MG63 (cell line): ENCODE measurements around the gene PRDM8. TPM values are rescaled to one million over a fixed set of nuclear protein-coding genes. Genes with fewer than 3 reads are reported as not detected.
"Not testable (repeated sequence)": the region's sequence is repeated elsewhere in the genome, so short reads cannot be mapped to it uniquely, and the experiment has no call there.

ENCODE experiments used
- DNase-seq: peaks from one replicate; pipeline ENCODE4 v3.0.0-alpha.2; 2020
- H3K27me3 ChIP-seq: fragments of 250-450 bp; sonication (Bioruptor Pico); 2 replicates; pipeline ENCODE4 v1.5.1; 2020; ENCODE audit warnings: mild to moderate bottlenecking, moderate library complexity
- H3K36me3 ChIP-seq: fragments of 250-450 bp; sonication (Bioruptor Pico); 2 replicates; pipeline ENCODE4 v1.5.1; 2020; ENCODE audit warnings: mild to moderate bottlenecking, moderate library complexity
- H3K4me3 ChIP-seq: fragments of 250-450 bp; sonication (Bioruptor Pico); 2 replicates; pipeline ENCODE4 v1.5.1; 2020; ENCODE audit warnings: mild to moderate bottlenecking, moderate library complexity
- H3K9me3 ChIP-seq: fragments of 250-450 bp; sonication (Bioruptor Pico); 2 replicates; pipeline ENCODE4 v1.5.1; 2020; ENCODE audit warnings: mild to moderate bottlenecking, moderate library complexity
- total RNA-seq: library from RNA; depleted of rRNA; stranded (reverse); fragments of >200 nt; shearing (Covaris generic); gene quantifications from 2 replicates; pipeline ENCODE4 v1.2.3, GENCODE V29; 2014; ENCODE audit warnings: low replicate concordance; rRNA removed

Gene PRDM8
- total RNA-seq = 0.49 and 3.6 TPM in 2 replicates

GRCh38 chr4:80196922-80197573 lies at the start of gene PRDM8:
PRDM8 (plus strand) TSS chr4:80197503; CDS start chr4:80200081, 2,578 bp downstream.
- DNase-seq = peak; percentile 54
- Histone ChIP-seq H3K9me3 (no peaks in the 10 kb centered on the region), H3K4me3 (peak within 1 kb of the TSS; percentile 52), H3K36me3 (no peaks in the 10 kb centered on the region), H3K27me3 (no peaks in the 10 kb centered on the region)

DNA sequence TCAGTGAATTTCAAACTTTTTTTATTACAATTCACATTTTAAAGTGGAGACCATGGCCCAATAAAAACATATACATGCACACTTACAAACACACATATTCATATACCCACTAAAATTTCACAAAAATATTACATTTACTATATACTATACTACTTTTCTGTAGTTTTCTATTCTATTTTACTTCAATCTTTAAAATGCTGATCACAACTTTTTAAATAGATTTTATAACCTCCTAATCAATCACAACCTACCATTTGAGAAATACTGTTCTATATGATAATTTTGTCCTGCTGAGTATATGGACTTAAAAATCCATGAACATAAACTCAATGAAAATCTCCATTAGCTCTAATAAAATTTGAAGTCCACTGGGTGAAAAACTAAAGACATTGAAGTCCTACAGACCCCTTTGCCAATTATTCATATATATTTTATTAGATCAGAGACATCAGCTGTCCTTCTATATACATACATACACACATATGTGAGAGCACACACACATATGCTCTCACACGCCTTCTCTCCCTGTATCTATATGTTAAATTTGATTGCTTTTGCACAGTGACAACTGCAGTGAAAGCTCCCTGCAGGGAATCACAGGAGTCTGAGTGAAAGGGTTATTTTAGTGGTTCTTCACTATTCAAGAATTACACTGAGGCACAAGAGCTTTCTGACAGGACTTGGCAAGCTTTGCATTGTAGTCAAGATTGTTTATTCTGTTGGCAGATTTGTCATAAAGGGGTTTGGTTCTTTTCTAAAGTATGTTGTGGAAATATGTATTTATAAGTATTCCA lies 46.7 kb upstream of the PRDM8 start:
- H3K27me3 ChIP-seq = no peaks in the 10 kb centered on the region
- H3K4me3 ChIP-seq = no peak overlapping the region
- H3K9me3 ChIP-seq = no peaks in the 10 kb centered on the region
- H3K36me3 ChIP-seq = no peaks in the 10 kb centered on the region
- no peak for DNase-seq

DNA sequence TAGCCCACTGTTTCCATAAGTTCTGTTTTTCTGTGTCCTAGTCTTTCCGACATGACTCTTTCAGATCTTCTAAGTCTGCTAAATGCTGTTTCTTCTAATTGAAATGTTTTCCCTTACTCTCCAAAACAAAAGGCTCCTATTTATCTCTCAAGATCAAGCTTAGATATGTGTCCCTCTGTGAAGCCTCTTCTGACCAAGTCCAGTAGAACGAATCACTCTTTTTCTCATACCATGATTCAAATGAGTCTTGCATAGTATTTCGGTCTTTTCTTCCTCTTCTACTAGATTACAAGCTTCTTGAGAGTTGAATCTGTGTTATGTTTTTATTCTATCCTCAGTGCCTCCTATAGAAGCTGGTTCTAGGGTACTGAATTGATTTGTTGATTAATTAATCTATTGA lies 45.3 kb upstream of the PRDM8 start:
- H3K36me3 ChIP-seq = no peaks in the 10 kb centered on the region
- no peak for DNase-seq
- H3K9me3 ChIP-seq = no peaks in the 10 kb centered on the region
- H3K4me3 ChIP-seq = no peak overlapping the region
- H3K27me3 ChIP-seq = no peaks in the 10 kb centered on the region

DNA sequence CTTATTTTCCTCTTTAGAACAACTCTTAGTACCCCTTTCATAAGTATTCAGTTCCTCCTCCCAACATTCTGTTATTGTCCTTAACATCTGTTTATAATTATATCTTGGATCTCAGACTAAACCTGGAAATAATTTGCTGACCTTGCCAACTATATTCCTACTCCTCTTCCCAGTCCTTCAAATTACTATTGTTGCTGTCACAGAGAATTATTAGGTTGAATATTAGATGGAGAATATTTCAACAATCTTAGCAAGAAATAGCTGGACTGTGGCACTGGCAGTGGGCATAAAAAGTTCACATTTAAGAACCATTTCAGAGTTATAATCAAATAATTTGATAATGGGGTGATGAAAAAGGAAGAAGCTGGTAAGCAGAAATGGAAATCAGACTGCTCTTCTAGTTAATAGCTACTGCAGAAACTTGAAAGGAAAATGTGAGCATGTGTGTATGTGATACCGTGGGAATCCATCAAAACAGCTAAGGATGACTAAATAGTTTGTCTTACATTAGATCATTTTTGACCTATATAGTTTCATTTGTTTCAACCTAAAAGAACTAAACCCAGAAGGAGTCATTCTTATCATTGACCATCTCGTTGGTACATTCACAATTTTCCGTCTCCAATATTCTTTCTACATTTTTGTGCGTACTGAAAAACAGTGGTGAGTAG lies 43.3 kb upstream of the PRDM8 start:
- Histone ChIP-seq H3K27me3 (no peaks in the 10 kb centered on the region), H3K36me3 (no peaks in the 10 kb centered on the region), H3K9me3 (no peaks in the 10 kb centered on the region), H3K4me3 (no peak overlapping the region)
- DNase-seq = no peak

GRCh38 chr4:80154545-80154933 lies 42.8 kb upstream of the PRDM8 start:
- no peak overlapping the region for H3K4me3 ChIP-seq
- H3K27me3 ChIP-seq = no peaks in the 10 kb centered on the region
- H3K9me3 ChIP-seq = no peaks in the 10 kb centered on the region
- H3K36me3 ChIP-seq = no peaks in the 10 kb centered on the region
- DNase-seq = no peak

DNA sequence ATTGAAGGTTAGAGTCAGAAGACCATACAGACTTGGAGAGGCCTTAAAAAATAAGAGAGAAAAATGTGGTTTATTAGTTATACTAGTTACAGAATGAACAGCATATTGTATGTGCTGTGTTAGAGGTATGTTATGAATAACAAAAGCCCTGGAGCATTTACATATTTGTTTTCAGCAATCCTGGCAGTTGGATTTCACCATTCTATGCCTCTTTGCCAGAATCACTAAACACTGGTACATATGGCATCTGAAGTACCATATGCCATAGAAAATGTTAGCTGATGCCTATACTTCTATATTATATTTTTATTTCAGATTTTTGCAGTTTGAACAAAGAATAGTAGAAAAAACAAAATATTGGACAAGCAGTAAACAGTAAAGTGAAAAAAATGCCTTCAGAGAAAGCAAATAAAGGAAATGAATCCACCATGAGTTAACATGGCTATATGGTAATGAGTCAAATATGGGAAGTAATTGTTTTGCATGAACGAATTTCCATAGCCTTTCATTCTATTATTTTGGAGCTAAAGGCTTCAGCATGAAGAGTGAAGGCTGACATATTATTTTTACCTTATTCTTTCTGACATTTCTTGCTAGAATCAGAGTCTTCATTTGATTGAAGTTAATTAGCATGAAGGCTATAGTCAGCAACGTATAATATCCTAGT lies 41.9 kb upstream of the PRDM8 start:
- Histone ChIP-seq H3K4me3 (no peak overlapping the region), H3K9me3 (no peaks in the 10 kb centered on the region), H3K27me3 (no peaks in the 10 kb centered on the region), H3K36me3 (no peaks in the 10 kb centered on the region)
- no peak for DNase-seq

- Histone ChIP-seq H3K9me3 (no peaks in the 10 kb centered on the region), H3K36me3 (no peaks in the 10 kb centered on the region), H3K4me3 (no peak overlapping the region), H3K27me3 (no peaks in the 10 kb centered on the region)
- no peak for DNase-seq
These were observed 40.9 kb upstream of the PRDM8 start for GRCh38 chr4:80156410-80156809.

GRCh38 chr4:80161413-80162058 lies 35.8 kb upstream of the PRDM8 start:
- no peak for DNase-seq
- H3K36me3 ChIP-seq = no peaks in the 10 kb centered on the region
- no peak overlapping the region for H3K4me3 ChIP-seq
- no peaks in the 10 kb centered on the region for H3K27me3 ChIP-seq
- H3K9me3 ChIP-seq = no peaks in the 10 kb centered on the region

GRCh38 chr4:80162418-80162817 lies 34.9 kb upstream of the PRDM8 start:
- Histone ChIP-seq H3K4me3 (no peak overlapping the region), H3K27me3 (no peaks in the 10 kb centered on the region), H3K9me3 (no peaks in the 10 kb centered on the region), H3K36me3 (no peaks in the 10 kb centered on the region)
- DNase-seq = no peak

DNA sequence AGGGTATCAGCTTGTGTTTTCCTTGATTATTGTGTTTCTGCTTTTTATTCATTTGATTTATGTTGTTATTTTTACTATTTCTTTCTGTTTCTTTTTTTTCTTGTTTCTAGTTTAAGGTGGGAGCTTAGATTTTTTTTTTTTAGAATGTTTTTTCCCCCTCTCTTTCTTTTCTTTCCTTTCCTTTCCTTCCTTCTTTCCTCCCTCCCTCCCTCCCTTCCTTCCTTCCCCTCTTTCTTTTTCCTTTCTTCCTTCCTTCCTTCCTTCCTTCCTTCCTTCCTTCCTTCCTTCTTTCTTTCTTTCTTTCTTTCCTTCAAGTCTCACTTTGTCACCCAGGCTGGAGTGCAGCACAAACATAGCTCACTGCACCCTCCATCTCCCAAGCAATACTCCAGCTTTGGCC lies 31.4 kb upstream of the PRDM8 start:
- Histone ChIP-seq H3K4me3 (no peak overlapping the region), H3K36me3 (no peaks in the 10 kb centered on the region), H3K27me3 (no peaks in the 10 kb centered on the region), H3K9me3 (no peaks in the 10 kb centered on the region)
- DNase-seq = no peak

DNA sequence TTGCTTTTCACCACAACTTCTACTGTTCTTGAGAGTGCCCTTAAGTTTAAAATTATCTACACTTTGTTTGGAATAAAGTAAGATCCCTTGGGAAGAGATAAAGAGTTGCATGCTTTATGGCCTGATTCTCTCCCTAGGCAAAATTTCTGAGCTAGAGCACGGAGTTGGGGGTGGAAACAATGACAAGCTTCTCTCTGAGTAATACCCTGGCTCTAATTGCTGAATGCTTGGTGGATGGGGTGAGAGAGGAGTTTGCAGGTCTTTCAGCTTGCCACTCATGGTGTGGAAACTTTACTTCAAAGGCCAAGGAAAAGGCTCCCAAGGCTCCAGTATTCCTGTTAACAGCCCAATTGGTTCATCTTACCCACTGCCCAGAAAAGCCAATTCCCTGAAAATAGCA lies 26.1 kb upstream of the PRDM8 start:
- H3K4me3 ChIP-seq = no peak overlapping the region

GRCh38 chr4:80171656-80172055 lies 25.6 kb upstream of the PRDM8 start:
- Histone ChIP-seq H3K4me3 (no peak overlapping the region), H3K9me3 (no peaks in the 10 kb centered on the region), H3K36me3 (no peaks in the 10 kb centered on the region), H3K27me3 (no peaks in the 10 kb centered on the region)
- no peak for DNase-seq

More for the DNA sequence above, 26.1 kb upstream of the PRDM8 start:
- H3K9me3 ChIP-seq = no peaks in the 10 kb centered on the region
- H3K36me3 ChIP-seq = no peaks in the 10 kb centered on the region
- H3K27me3 ChIP-seq = no peaks in the 10 kb centered on the region
- peak; percentile 27 for DNase-seq

DNA sequence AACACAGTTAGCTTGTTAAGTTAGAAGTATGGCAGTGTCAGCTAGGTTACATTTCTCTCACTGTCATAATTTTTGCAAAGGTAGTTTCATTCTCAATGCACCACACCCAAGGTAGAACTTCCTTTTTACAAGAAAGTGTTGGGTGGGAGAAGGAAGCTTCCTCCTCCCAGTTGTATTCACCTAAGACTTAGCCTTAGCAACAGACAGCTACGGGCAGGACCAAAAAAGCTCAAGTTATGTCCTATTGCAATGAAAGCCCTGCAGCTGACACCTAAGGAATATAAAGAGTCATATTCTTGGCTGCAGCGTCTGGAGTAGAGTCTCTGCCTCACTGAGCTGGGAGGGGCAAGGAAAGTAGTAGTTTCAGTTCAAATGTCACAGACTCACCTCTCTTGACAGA lies 25.1 kb upstream of the PRDM8 start:
- no peaks in the 10 kb centered on the region for H3K9me3 ChIP-seq
- DNase-seq = no peak
- H3K27me3 ChIP-seq = no peaks in the 10 kb centered on the region
- no peak overlapping the region for H3K4me3 ChIP-seq
- no peaks in the 10 kb centered on the region for H3K36me3 ChIP-seq

- no peak overlapping the region for H3K4me3 ChIP-seq
- no peaks in the 10 kb centered on the region for H3K27me3 ChIP-seq
- no peaks in the 10 kb centered on the region for H3K36me3 ChIP-seq
- H3K9me3 ChIP-seq = no peaks in the 10 kb centered on the region
- DNase-seq = peak; percentile 62
These were observed 23.9 kb upstream of the PRDM8 start for GRCh38 chr4:80173401-80173800.

DNA sequence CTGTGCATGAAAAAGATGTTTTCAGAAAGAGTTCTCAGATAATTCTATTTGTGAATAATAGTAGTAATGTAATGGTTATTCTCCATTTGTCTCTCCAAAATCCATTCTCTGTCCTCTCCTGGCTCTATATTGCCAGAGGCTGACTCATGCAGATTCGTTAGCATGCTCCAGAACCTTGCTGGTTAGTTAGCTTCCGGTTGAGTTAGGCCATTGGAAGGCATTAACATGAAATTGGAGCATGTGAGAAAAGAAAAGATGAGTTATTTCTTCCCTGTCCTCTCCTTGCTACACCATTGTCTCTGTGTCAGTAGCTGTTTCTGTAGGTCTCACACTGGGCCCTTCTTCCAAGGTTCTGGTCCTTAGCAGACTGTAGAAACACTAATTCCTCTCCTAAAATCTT lies 23.5 kb upstream of the PRDM8 start:
- DNase-seq = peak; percentile 50
- Histone ChIP-seq H3K36me3 (no peaks in the 10 kb centered on the region), H3K27me3 (no peaks in the 10 kb centered on the region), H3K4me3 (no peak overlapping the region), H3K9me3 (no peaks in the 10 kb centered on the region)

GRCh38 chr4:80177793-80178192 lies 19.5 kb upstream of the PRDM8 start:
- H3K27me3 ChIP-seq, H3K4me3 ChIP-seq, DNase-seq, H3K36me3 ChIP-seq, H3K9me3 ChIP-seq: not testable (repeated sequence)

- no peaks in the 10 kb centered on the region for H3K27me3 ChIP-seq
- no peak for DNase-seq
- H3K4me3 ChIP-seq = no peak overlapping the region
- H3K36me3 ChIP-seq = no peaks in the 10 kb centered on the region
- no peaks in the 10 kb centered on the region for H3K9me3 ChIP-seq
These were observed 18.3 kb upstream of the PRDM8 start for GRCh38 chr4:80178964-80179363.
